Mucosa of gallbladder (tissue), 1 donor: ENCODE results near the gene JMJD8. TPM values are rescaled to one million over a fixed set of nuclear protein-coding genes. Genes with fewer than 3 reads are reported as not detected.

Experiments used
- DNase-seq: peaks from one replicate; pipeline ENCODE4 v3.0.0-alpha.2; 2020; ENCODE audit warnings: low spot score
- total RNA-seq: library from RNA; stranded (reverse); gene quantifications from one replicate; pipeline ENCODE4 v1.2.1, GENCODE V29; 2021
- donor health status: DM: no; HTN: no; CAD: no.

The JMJD8 gene, protein sequence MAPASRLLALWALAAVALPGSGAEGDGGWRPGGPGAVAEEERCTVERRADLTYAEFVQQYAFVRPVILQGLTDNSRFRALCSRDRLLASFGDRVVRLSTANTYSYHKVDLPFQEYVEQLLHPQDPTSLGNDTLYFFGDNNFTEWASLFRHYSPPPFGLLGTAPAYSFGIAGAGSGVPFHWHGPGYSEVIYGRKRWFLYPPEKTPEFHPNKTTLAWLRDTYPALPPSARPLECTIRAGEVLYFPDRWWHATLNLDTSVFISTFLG
- total RNA-seq, result 66.7 TPM

DNA sequence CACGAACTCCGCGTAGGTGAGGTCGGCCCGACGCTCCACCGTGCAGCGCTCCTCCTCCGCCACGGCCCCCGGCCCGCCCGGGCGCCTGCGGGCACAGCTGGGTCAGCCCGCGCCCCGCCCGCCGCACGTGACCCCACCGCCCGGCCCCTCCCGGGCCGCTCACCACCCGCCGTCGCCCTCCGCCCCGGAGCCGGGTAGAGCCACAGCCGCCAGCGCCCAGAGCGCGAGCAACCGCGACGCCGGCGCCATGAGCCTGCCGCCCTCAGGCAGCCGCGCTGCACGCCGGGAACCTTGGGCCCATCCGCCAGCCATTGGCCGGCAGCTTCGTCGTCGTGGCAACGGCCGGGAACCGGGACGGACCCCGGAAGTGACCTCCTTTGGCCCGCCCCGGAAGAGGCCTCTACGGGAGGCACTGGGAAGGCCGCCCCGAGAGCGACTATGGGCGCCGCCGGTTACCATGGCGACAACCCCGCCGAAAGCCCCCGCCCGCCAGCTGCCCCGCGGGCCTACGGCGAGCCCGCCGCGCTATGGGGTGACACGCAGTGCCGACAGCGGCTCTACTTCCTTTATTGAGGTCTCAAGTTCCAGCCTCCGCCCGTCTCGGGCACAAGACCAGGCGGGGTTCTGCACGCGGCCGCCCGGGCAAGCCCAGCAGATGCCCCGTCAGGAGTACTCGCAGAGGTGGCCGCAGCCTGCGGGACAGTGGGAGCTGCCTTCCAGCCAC is at the start of gene JMJD8:
JMJD8 (minus strand) TSS at position 264 of the 724 bp plus-strand sequence; CDS start at position 249, 15 bp downstream.
- peak; percentile 97 for DNase-seq

DNA sequence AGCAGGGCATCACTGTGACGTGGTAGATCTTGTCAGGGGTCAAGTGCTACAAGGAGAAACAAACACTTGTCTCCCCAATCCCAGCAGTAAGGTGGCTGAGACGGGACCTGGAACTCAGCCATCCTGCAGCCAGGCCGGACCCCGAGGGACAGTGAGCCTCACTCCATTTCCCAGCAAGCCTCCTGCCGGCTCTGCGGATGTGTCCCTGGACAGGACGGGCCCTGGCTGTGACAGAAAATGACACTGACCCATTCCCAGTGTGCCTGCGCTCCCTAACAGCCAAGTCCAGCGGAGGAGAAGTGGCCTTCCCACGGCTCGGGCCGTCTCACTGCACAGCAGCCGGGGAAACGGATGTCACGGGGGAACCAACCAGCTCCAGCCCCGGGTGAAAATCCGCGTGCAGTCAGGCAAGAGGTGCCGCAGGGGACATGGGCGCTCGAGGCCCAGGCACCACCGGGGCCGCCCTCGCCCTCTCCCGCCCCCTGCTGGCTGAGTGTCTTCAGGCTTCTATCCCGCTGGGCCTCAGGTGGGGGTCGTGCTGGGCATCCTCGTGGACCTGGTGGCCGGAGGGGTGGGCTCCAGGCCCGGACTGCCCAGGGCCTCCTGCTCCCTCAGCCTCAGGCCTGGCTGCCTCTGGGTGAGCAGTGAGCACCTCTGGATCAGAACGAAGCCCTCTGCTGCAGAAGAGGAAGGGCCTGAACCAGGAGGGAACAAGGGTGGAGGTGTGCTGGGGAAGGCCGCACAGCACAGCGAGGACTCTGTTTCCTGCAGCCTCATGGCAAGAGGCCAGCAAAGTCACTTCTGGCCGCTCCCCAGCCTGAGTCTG is 49.5 kb upstream of the JMJD8 start:
- no peak for DNase-seq

DNA sequence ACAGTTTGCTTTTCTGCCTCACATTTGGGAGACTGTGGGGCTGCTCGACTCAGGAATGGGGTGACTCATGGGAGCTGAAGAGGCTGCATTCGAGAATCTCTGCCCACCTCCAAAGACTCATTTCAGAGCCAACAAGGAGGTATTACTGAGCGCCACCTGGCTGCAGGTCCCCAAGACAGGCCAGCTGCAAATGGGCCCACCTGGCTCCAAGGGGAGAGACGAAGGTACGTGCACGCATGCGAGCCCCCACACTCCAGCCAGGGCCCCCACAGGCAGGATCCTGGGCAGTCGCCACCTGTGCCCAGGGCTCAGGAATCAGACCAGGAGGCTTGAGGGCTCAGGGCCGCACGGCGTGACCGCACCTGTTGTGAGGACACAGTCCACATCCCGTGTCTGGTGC is 48.8 kb upstream of the JMJD8 start:
- DNase-seq, result no peak

DNA sequence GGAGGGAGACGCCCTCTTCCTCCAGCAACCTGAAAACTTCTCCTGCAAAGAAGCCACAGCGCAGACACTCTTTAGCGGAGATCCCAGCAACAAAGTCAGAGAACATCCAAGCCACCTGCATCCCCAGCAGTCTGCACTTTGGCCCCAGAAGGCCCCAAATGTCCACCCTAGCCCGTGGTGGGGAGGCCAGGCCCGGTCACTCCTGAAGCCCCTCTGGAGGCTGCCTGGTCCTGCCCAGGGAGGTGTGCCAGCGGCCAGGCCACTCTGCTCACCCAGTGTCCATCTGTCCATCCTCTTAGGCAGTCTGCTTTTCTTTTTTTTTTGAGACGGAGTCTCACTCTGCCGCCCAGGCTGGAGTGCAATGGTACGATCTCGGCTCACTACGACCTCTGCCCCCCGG is 48.2 kb upstream of the JMJD8 start:
- no peak for DNase-seq

DNA sequence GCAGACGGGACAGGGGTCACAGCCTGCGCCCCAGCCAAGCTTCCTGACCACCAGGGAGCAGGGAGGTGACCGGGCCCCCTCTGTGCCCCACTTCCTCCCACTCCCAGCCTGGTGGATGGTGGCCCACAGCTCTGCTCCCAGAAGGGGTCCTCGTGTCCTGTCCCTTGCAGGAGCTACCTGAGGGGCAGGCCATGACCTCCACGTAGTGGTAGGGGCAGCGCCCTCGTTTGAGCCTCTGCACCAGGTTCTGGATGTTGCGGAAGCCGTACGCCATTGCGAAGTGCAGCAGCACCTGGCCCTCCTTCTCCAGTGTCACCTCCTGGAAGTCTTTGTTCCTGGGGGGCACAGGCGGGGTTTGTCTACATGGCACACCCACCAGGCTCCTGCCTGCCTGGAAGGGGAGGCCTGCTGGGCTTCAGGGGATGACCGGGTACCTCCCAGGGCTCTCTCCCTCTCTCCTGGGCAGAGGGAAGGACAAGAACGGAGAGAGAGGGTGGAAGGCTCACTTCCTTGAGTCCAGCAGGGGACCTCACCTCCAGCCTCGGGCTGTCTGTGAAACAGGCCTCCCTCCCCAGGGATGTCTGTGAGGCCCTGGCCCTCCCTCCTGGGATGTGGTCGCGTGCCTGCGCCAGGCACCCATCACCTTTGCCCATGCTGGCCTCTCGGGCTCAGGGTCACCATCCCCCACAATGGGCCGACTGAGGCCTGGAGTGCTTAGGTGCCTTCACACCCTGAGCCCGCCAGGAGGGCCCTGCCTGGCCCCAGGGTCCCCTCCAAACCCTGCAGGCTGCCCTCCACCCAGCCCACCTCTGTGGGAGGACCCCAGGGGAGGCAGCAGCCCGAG is 46.8 kb upstream of the JMJD8 start:
- DNase-seq, result no peak

DNA sequence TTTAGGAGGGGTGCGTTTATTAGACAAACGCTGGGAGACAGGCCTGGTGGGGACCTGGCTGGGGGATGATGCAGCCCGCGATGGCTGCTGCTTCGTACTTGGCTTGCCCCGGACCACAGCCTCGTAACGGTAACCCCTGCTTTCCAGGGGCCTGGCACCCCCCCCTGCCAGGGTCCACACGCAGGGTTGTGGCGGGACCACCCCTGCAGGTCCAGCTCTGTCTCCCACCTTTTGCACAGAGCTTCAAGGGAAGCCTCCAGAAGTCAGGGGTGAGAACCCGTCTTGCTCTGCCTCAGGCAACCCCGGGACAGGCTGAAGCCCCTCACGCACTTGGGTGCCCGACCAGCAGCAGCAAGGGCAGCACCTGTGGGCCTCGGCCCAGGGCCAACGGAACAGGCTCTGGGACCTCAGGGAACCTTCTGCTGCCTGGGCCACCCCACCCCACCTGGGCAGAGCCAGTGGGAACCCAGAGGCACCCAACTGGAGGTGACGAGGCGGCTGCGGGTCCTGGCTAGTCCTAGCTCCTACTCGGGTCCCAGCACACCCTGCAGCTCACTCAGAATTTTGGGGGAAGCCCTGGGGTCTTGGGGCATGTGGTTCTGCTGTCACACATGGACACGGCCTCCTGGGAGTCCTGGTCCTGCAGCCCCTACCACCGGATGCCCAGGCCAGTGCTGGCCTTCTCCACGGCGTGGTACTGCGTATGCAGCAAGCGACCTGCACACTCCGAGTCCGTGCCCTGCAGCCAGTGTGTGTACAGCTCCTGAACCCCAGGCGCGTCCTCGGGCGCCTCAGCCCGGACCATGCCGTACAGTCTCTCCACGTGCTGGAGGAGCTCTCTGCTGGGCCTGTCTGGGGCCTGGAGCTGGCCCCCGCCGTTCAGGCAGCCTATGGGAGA is 45.9 kb upstream of the JMJD8 start:
- no peak for DNase-seq

DNA sequence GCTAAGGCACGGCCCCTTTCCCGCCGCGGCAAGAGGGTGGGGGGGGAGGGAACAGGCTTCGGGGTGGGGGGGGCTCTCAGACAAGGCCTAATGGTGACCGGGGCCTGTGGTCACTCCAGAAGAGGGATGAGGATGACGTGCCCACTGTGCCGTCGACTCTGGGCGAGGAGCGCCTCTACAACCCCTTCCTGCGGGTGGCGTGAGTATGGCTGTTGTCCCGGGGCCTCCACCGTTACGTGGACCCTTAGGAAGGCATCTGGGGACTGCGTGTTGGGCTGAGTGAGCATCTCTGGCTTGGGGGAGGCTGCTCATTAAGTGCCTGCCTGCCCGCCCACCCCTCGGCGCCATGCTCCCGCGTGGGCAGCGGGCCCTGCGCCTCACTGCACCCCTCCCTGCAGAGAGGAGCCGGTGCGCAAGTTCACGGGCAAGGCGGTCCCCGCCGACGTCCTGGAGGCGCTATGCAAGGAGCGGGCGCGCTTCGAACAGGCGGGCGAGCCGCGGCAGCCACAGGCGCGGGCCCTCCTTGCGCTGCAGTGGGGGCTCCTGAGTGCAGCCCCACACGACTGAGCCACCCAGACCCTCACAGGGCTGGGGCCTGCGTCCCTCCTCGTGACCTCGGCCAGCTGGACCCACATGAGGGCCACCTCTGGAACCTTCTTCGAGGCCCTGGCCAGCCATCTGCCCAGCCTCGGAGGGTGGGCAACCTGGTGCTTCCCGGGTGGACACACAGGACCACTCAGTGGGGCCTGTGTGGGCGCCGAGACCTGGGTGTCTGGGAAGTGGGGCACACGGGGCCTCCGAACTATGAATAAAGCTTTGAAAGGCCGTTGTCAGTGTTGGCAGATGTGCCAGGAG is 45.0 kb upstream of the JMJD8 start:
- DNase-seq, result no peak

DNA sequence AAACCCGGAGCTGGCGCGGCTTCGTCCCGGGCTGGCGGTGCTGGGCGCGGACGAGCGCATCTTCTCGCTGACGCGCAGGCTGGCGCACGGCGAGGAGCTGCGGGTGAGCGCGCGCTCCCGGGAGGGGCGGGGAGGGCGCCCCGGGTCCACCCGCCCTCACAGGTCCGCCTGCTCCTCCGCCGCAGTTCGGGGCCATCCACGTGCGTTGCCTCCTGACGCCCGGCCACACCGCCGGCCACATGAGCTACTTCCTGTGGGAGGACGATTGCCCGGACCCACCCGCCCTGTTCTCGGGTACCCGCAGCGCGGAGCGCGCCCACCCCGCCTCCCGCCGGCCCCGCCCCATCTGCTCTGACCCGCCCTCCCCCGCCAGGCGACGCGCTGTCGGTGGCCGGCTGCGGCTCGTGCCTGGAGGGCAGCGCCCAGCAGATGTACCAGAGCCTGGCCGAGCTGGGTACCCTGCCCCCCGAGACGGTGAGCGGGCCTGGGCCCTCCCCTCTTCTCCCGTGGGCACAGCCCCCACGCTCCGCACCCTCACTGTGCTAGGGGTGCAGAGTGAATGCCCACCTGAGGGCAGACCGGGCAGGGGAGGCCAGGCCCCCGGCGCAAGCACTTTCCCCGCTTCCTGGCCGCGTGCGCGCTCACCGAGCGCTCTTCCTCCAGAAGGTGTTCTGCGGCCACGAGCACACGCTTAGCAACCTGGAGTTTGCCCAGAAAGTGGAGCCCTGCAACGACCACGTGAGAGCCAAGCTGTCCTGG is 44.2 kb upstream of the JMJD8 start:
- peak; percentile 57 for DNase-seq

DNA sequence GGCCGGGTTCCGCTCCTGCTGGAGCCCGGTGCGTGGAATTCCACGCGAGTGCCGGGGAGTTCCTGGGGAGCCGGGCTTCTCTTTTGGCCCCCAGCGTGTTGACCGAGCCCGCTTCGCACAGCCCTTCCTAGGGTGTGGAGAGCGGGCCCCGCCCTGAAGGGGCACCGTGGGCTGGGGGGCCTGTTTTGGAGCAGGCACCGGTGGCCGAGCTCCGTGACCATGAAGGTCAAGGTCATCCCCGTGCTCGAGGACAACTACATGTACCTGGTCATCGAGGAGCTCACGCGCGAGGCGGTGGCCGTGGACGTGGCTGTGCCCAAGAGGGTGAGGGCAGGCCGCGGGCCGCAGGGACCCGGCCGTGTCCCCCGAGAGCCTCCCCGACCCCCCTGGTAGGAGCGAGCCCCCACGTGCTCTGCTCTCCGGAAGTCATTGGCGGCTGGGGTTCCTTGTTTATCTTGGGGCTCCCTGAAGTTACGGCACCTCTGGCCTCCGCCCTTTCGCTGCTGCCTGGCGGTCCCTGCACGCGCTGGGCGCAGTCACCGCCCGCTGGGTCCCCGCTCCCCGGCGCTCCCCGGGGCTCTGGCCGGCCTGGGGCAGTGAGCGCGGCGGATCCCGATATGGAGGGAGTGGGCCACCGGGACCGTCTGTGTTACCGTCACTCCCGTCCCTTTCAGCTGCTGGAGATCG is 43.3 kb upstream of the JMJD8 start:
- no peak for DNase-seq

DNA sequence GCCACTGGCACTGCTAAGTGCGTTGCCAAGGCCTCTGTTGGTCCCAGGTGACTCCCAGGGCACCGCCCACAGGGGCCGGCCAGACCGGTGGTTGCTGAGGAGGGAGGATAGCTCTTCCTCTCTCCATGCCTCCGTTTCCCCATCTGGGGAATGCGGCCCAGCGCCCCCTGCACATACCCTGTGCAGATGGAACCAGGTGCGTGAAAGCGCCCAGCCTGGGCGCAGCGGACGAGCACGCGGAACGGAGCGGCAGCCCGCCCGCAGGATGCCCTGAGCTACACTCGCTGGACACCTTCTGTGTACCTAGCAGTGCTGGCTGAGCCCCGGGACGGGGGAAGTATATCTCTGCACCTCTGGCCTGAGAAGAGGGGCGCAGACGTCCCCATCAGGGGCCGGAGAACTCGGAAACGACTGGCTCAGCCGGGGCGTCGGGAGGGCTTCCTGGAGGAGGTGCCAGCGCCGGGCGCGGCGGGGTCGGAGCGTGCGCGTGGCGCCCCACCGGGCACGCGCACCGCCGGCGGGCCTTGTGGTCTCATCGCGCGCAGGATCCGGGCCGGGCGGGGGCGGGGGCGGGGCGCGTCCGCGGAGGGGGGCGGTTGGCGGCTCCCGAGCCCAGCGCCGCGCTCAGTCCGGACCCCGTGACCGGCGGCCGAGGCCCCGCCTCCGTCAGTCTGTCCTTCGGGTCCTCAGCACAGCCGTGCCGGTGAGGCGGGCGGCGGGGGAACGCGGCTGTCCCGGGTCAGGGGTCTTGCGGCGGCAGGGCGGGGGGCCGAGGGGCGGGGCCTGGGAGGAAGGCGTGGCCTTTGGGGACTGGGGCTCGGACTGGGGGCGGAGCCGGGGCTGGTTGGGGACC is 42.5 kb upstream of the JMJD8 start, which contains the start of the genes CCDC78 and HAGHL:
CCDC78 (minus strand) TSS at position 6 of the 853 bp plus-strand sequence. CDS start 76 bp downstream, outside the sequence.
HAGHL (plus strand) TSS at position 669 of the 853 bp plus-strand sequence. CDS start 404 bp downstream, outside the sequence.
- DNase-seq, result peak; percentile 53

DNA sequence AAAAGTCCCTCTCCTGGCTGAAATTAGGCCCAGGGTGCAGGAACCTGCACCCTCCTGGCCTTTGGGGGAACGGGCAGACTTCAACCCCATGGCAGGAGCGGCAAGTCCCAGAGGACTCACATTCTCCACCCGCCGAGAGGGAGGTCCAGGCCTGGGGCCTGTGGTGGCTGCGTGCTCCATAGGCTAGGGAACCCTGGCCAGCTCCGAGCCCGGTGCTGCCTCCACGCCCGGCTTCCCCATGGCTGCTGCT is 42.0 kb upstream of the JMJD8 start:
- no peak for DNase-seq

DNA sequence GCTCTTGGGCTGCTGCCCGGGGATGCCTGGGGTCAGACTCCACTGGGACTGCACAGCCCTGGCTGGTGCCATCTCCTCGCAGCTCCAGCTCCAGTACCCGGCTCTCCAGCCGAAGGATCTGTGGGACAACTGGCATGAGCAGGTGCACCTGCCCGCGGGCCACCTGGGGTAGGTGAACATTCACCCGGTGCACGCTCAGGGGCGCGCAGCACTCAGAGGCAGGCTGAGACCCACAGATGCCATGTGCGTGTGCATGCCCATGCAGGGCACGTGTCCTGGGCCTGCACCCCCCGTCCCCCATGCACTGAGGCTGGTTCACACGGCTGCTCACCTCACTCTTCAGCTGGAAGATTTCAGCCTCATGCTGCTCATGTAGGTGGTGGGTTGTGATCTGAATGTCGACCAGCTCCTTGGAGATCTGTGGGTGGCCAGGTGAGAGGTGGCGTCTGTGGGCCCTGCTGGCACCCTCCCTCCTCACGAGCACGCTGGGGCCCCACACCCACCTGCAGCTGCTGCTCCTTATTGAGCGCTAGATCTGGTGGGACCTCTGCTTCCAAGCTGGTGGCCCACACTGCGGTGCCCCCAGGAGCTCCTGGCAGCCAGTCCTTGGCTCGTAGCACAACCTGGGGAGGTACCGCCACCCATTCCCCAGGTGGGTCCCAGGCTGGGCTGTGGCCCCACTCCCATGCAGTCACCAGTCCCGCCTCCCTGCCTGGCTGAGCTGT is 41.5 kb upstream of the JMJD8 start:
- DNase-seq, result no peak

DNA sequence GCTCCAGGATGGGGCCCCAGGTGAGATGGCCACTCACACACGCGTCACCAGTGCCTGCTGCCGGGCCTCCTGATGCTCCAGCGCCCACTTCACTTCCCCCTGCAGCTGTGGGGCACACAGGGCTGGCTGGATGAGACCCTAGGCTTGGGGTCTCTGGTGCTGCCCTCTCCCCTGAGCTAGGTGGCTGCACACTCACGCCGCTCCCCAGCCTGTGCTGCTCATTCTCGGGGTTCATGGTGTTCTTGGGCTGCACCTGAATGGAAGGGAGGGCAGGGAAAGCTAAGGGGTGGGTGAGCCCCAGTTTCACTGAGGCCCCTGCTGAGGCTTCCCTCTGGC is 40.9 kb upstream of the JMJD8 start:
- DNase-seq, result no peak

DNA sequence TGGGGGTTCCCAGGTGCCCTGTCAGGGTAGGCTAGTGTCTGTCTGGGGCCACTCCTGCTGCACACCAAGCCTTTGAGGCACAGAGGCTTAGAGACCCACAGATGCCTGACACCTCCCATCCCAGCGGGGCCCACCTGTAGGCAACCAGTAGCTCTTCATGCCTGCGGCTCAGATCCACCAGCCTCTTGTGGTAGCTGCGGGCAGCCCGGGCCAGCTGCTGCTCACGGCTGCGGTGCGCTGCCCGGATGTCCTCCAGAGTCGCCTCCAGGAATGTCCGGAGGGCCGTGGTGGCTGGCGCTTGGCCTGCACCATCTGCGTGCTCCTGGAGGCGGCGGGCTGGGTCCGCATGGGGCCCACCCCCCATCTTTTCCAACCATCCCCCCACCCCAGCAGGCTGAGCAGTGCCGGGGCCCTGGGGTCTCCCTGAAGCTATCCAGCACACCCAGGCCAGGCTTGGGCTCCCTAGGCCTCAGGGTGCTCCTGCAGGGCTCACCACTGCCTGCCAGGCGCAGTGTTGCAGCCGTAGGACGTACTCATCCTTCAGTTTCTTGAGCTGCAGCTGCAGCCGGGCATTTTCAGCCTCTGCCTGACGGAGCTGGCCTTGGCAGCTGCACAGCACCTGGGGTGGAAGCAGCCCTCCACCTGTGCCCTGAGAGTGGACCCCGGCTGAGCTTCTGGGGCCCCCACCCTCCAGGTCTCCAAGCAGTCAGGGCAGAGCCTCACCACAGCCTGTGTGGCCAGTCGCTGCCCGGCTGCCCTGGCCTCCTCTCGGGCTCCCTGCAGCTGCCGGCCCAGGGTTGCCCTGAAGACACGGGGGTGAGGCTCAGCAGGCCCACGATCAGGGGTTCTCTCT is 40.3 kb upstream of the JMJD8 start:
- DNase-seq, result no peak

DNA sequence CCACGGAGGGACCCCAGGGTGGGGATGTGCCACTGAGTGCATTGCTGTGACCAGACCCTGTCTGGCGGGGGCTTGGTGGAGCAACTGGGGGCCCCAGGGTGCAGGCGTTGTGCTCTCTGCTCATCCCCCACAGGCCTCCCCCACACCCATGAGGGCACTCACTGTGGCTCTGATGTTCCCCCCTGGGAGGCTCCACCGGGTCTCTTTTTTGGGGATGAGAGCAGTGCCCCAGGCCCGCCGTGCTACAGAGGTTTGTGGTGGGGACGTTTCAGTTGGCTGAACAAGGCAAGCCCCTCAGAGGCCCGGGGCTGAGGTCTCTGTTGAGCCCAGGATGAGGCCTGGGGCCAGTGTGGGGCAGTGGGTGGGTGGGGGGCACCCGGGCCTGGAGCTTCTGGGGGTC is 39.6 kb upstream of the JMJD8 start:
- DNase-seq, result no peak
